ENCODE results near the gene KIAA2012.

- TF ChIP-seq POLR2A (IDR thresholded peaks at IDR 0.05; ENCODE audit: low read length) (no peak), GATA1 (IDR thresholded peaks at IDR 0.05; ENCODE audit: low read depth, low read length) (no peak)
Observed at GRCh38 chr2:202115479-202115971, 42.5 kb downstream of the KIAA2012 start.

Measured in erythroblast (primary cell).